SU-DHL-6 (cell line): Measurements from ENCODE around the gene PCNX3.

Experiments used
- EZH2phosphoT487 ChIP-seq: fragments of 200-600 bp; sonication (generic), shearing (Covaris generic); conservative IDR thresholded peaks from 2 replicates; pipeline ENCODE4 v1.6.1; 2018; ENCODE audit warnings: mild to moderate bottlenecking, antibody characterized with exemption, low read length, moderate library complexity, mixed read lengths
- TF ChIP-seq, protein P1 (sequence below): fragments of 200-600 bp; sonication (generic); IDR thresholded peaks from one replicate; pipeline ENCODE4 v1.5.1; 2017; ENCODE audit warnings: antibody characterized with exemption, mild to moderate bottlenecking, low read length, moderate library complexity; ENCODE audit not compliant: insufficient read depth, poor library complexity, severe bottlenecking

- TF ChIP-seq, protein P1, sequence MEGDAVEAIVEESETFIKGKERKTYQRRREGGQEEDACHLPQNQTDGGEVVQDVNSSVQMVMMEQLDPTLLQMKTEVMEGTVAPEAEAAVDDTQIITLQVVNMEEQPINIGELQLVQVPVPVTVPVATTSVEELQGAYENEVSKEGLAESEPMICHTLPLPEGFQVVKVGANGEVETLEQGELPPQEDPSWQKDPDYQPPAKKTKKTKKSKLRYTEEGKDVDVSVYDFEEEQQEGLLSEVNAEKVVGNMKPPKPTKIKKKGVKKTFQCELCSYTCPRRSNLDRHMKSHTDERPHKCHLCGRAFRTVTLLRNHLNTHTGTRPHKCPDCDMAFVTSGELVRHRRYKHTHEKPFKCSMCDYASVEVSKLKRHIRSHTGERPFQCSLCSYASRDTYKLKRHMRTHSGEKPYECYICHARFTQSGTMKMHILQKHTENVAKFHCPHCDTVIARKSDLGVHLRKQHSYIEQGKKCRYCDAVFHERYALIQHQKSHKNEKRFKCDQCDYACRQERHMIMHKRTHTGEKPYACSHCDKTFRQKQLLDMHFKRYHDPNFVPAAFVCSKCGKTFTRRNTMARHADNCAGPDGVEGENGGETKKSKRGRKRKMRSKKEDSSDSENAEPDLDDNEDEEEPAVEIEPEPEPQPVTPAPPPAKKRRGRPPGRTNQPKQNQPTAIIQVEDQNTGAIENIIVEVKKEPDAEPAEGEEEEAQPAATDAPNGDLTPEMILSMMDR, result no peak
- no peak for TF ChIP-seq EZH2phosphoT487
These were observed 64.7 kb downstream of the PCNX3 start for GRCh38 chr11:65680192-65680743.
